ENCODE results near the gene SIT1.
A peak's percentile ranks its signal among the peaks of the same experiment; 100 is the strongest.
"Not testable (repeated sequence)": the region's sequence is repeated elsewhere in the genome, so short reads cannot be mapped to it uniquely, and the experiment has no call there.

The SIT1 gene

GRCh38 chr9:35646153-35646532 is 4.6 kb downstream of the SIT1 start:
- TF ChIP-seq EZH2 (IDR thresholded peaks at IDR 0.05; ENCODE audit: borderline replicate concordance, low read length) = no peak
- no peak for TF ChIP-seq CTCF (IDR thresholded peaks at IDR 0.05; ENCODE audit: low read length)
- no peaks in the 10 kb centered on the region for H3K9me3 ChIP-seq (ENCODE audit: low read length)
- no peak overlapping the region for H2AFZ ChIP-seq (ENCODE audit: low read length)
- H3K36me3 ChIP-seq (ENCODE audit: insufficient read depth, low read length) = peaks cover 14% of the 10 kb centered on the region; the same call in 1 of the 2 replicates
- peak overlapping the region; percentile 96 for H3K4me2 ChIP-seq (ENCODE audit: low read length)
- H3K9me2 ChIP-seq (ENCODE audit: low read depth, low read length) = no peaks in the 10 kb centered on the region
- H3K27ac ChIP-seq (ENCODE audit: low read depth, low read length, poor library complexity, severe bottlenecking) = peak overlapping the region; percentile 92
- H3K4me1 ChIP-seq (ENCODE audit: insufficient read depth, low read length, severe bottlenecking) = peaks cover 65% of the 10 kb centered on the region
- peaks cover 17% of the 10 kb centered on the region for H3F3A ChIP-seq (ENCODE audit: insufficient read depth, low read length)
- no peaks in the 10 kb centered on the region; the same call in 1 of the 2 replicates for H3K79me2 ChIP-seq (ENCODE audit: insufficient read depth, low read length)
- no peaks in the 10 kb centered on the region for H3K27me3 ChIP-seq (ENCODE audit: insufficient read depth, low read length)
- no peaks in the 10 kb centered on the region for H4K20me1 ChIP-seq (ENCODE audit: insufficient read depth, low read length)
- H3K9ac ChIP-seq (ENCODE audit: low read length) = peak overlapping the region; percentile 92
- peak overlapping the region; percentile 80 for H3K4me3 ChIP-seq (ENCODE audit: low read depth, low read length, poor library complexity, severe bottlenecking)

GRCh38 chr9:35645736-35646135 is 5.0 kb downstream of the SIT1 start:
- Histone ChIP-seq H3F3A (ENCODE audit: insufficient read depth, low read length) (peaks cover 17% of the 10 kb centered on the region), H3K4me3 (ENCODE audit: low read depth, low read length, poor library complexity, severe bottlenecking) (peak overlapping the region; percentile 80), H3K4me2 (ENCODE audit: low read length) (peak overlapping the region; percentile 96), H3K36me3 (ENCODE audit: insufficient read depth, low read length) (peaks cover 18% of the 10 kb centered on the region), H3K4me1 (ENCODE audit: insufficient read depth, low read length, severe bottlenecking) (peaks cover 61% of the 10 kb centered on the region), H3K27ac (ENCODE audit: low read depth, low read length, poor library complexity, severe bottlenecking) (peak overlapping the region; percentile 92), H3K9ac (ENCODE audit: low read length) (peak overlapping the region; percentile 92)
- H3K27me3 ChIP-seq (ENCODE audit: insufficient read depth, low read length); H3K79me2 ChIP-seq (ENCODE audit: insufficient read depth, low read length); H2AFZ ChIP-seq (ENCODE audit: low read length); H4K20me1 ChIP-seq (ENCODE audit: insufficient read depth, low read length); H3K9me3 ChIP-seq (ENCODE audit: low read length); H3K9me2 ChIP-seq (ENCODE audit: low read depth, low read length): not testable (repeated sequence)

GRCh38 chr9:35643046-35643445 is 7.7 kb downstream of the SIT1 start:
- Histone ChIP-seq H3K4me2 (ENCODE audit: low read length) (no peak overlapping the region), H3K9me2 (ENCODE audit: low read depth, low read length) (no peaks in the 10 kb centered on the region), H3K79me2 (ENCODE audit: insufficient read depth, low read length) (no peaks in the 10 kb centered on the region), H3K27ac (ENCODE audit: low read depth, low read length, poor library complexity, severe bottlenecking) (no peak overlapping the region), H3K36me3 (ENCODE audit: insufficient read depth, low read length) (peaks cover 27% of the 10 kb centered on the region), H3F3A (ENCODE audit: insufficient read depth, low read length) (peaks cover 10% of the 10 kb centered on the region), H4K20me1 (ENCODE audit: insufficient read depth, low read length) (no peaks in the 10 kb centered on the region), H3K9ac (ENCODE audit: low read length) (no peak overlapping the region), H3K4me1 (ENCODE audit: insufficient read depth, low read length, severe bottlenecking) (peaks cover 54% of the 10 kb centered on the region), H3K27me3 (ENCODE audit: insufficient read depth, low read length) (no peaks in the 10 kb centered on the region), H3K4me3 (ENCODE audit: low read depth, low read length, poor library complexity, severe bottlenecking) (no peak overlapping the region), H3K9me3 (ENCODE audit: low read length) (no peaks in the 10 kb centered on the region), H2AFZ (ENCODE audit: low read length) (no peak overlapping the region)
- TF ChIP-seq CTCF (IDR thresholded peaks at IDR 0.05; ENCODE audit: low read length) (no peak), EZH2 (IDR thresholded peaks at IDR 0.05; ENCODE audit: borderline replicate concordance, low read length) (no peak)

- not testable (repeated sequence) for H3K79me2 ChIP-seq (ENCODE audit: insufficient read depth, low read length); H3K27ac ChIP-seq (ENCODE audit: low read depth, low read length, poor library complexity, severe bottlenecking); H3K9me2 ChIP-seq (ENCODE audit: low read depth, low read length); H3K4me3 ChIP-seq (ENCODE audit: low read depth, low read length, poor library complexity, severe bottlenecking); H3K9me3 ChIP-seq (ENCODE audit: low read length); H3K9ac ChIP-seq (ENCODE audit: low read length); H4K20me1 ChIP-seq (ENCODE audit: insufficient read depth, low read length); H3F3A ChIP-seq (ENCODE audit: insufficient read depth, low read length); H3K27me3 ChIP-seq (ENCODE audit: insufficient read depth, low read length); H3K4me2 ChIP-seq (ENCODE audit: low read length); H2AFZ ChIP-seq (ENCODE audit: low read length)
- peaks cover 53% of the 10 kb centered on the region for H3K4me1 ChIP-seq (ENCODE audit: insufficient read depth, low read length, severe bottlenecking)
- peaks cover 27% of the 10 kb centered on the region for H3K36me3 ChIP-seq (ENCODE audit: insufficient read depth, low read length)
Measured at GRCh38 chr9:35641478-35641877, 9.3 kb downstream of the SIT1 start.

GRCh38 chr9:35640431-35640830 is 10.3 kb downstream of the SIT1 start:
- not testable (repeated sequence) for H2AFZ ChIP-seq (ENCODE audit: low read length); H3K4me3 ChIP-seq (ENCODE audit: low read depth, low read length, poor library complexity, severe bottlenecking); H3K27me3 ChIP-seq (ENCODE audit: insufficient read depth, low read length); H3K9me2 ChIP-seq (ENCODE audit: low read depth, low read length); H3K4me2 ChIP-seq (ENCODE audit: low read length); H3K9me3 ChIP-seq (ENCODE audit: low read length); H3K79me2 ChIP-seq (ENCODE audit: insufficient read depth, low read length); H3F3A ChIP-seq (ENCODE audit: insufficient read depth, low read length); H3K9ac ChIP-seq (ENCODE audit: low read length); H4K20me1 ChIP-seq (ENCODE audit: insufficient read depth, low read length)
- Histone ChIP-seq H3K27ac (ENCODE audit: low read depth, low read length, poor library complexity, severe bottlenecking) (peak overlapping the region; percentile 91), H3K4me1 (ENCODE audit: insufficient read depth, low read length, severe bottlenecking) (peaks cover 55% of the 10 kb centered on the region), H3K36me3 (ENCODE audit: insufficient read depth, low read length) (peaks cover 27% of the 10 kb centered on the region)
